ENCODE data around the gene NLRP1. TPM values are rescaled to one million over a fixed set of nuclear protein-coding genes. Genes with fewer than 3 reads are reported as not detected.

Gene NLRP1
- total and polyA plus RNA-seq, 2 donors (not counting 3 experiments of a cell fraction or from before 2014, with no cell fraction given) = 43.8 to 53.9 TPM

GRCh38 chr17:5585836-5586521, 1.7 kb upstream of the NLRP1 start:
- peaks cover 0 to 7% of the 10 kb centered on the region in 2 experiments for H3K36me3 ChIP-seq (ENCODE audit: control insufficient read depth in 2 of 2, extremely low read depth in 1 of 2, insufficient read depth in 2 of 2, low read length in 2 of 2)
- no peaks in the 10 kb centered on the region for H3K9me3 ChIP-seq (replicated peaks; ENCODE audit: control insufficient read depth, insufficient read depth, low read length)
- H3K4me2 ChIP-seq (ENCODE audit: insufficient read depth, low read length) = no peak overlapping the region
- no peaks in the 10 kb centered on the region for H3K9me1 ChIP-seq (replicated peaks; ENCODE audit: control insufficient read depth, extremely low read depth, insufficient read depth, low read length)
- ChIA-PET POLR2A (no interaction called here), CTCF (interaction anchor here (0.9 to 2.5 kb wide), 3 partner anchors 121 to 850 kb away, joined by 3 to 10 read pairs (median 5); no protein-coding TSS in a partner anchor)
- H3K4me3 ChIP-seq (replicated peaks in 1 of 3; ENCODE audit: insufficient read depth in 1 of 3, low read depth in 1 of 3, low read length in 3 of 3) = no peak overlapping the region
- peak overlapping the region; percentile 26 for H2AFZ ChIP-seq (ENCODE audit: low read depth, low read length)
- peaks cover 22% of the 10 kb centered on the region for H3K79me2 ChIP-seq (ENCODE audit: control insufficient read depth, insufficient read depth, low read length)
- dilution Hi-C loops (cut with MboI; ENCODE audit: extremely low pct_ligation_motif_present, low sequenced_read_pairs) = no loop called here
- TF ChIP-seq POLR2AphosphoS5 (IDR thresholded peaks at IDR 0.05; ENCODE audit: insufficient read depth, low read depth, low read length) (no peak), POLR2A (IDR thresholded peaks at IDR 0.05; ENCODE audit: low read depth, low read length) (no peak), MYC (IDR thresholded peaks at IDR 0.05; ENCODE audit: low read depth, low read length) (no peak), FOS (IDR thresholded peaks at IDR 0.05; ENCODE audit: borderline replicate concordance, insufficient read depth, low read length) (no peak), JUN (IDR thresholded peaks at IDR 0.05; ENCODE audit: borderline replicate concordance, insufficient read depth, insufficient read length, low read depth) (no peak), MAX (IDR thresholded peaks at IDR 0.05; ENCODE audit: insufficient read depth, insufficient read length) (no peak), CTCF (IDR thresholded peaks at IDR 0.05; ENCODE audit: extremely low read depth in 1 of 2, insufficient read depth in 1 of 2, low read depth in 1 of 2, low read length in 2 of 2) (no peak), GATA2 (IDR thresholded peaks at IDR 0.05; ENCODE audit: insufficient read depth, insufficient read length, low read depth, low read length) (no peak), EZH2 (IDR thresholded peaks at IDR 0.05; ENCODE audit: borderline replicate concordance, low read depth, low read length, severe bottlenecking) (no peak)
- intact Hi-C loops (cut with micrococcal nuclease) = loop anchor here (5.0 to 10.0 kb wide), 4 partner anchors 81 to 1059 kb away; partner anchors contain the start of genes KIAA0753, TXNDC17 and WSCD1
- H3K9ac ChIP-seq (replicated peaks; ENCODE audit: extremely low read depth, insufficient read depth, low read length) = no peak overlapping the region
- DNase-seq (ENCODE audit: low read depth, low spot score) (no peak), FAIRE-seq (no peak)
- H4K20me1 ChIP-seq (replicated peaks; ENCODE audit: control insufficient read depth, extremely low read depth, insufficient read depth, low read length) = no peaks in the 10 kb centered on the region
- H3K4me1 ChIP-seq (ENCODE audit: control insufficient read depth, extremely low read depth, insufficient read depth, low read length) = peaks cover 26% of the 10 kb centered on the region
- H3K27ac ChIP-seq (ENCODE audit: insufficient read depth, low read depth, low read length) = no peak overlapping the region
- no peaks in the 10 kb centered on the region for H3K27me3 ChIP-seq (ENCODE audit: control insufficient read depth in 2 of 2, insufficient read depth in 2 of 2, low read length in 2 of 2)
- BruUV-seq (replicated peaks) = no TSS peak

Data from endothelial cell of umbilical vein (primary cell).